Esophagus squamous epithelium (tissue), 4 donors: ENCODE data around the gene SNRPN.

Source experiments
- POLR2A ChIP-seq, 4 donors: fragments of 450-650 bp; IDR thresholded peaks; one replicate each; pipeline ENCODE4 v1.6.1; 2017; ENCODE audit warnings: antibody characterized with exemption in 4 of 4, mild to moderate bottlenecking in 4 of 4, moderate library complexity in 3 of 4
- TF ChIP-seq, protein P1 (sequence below), 6 experiments: fragments of 450-650 bp in 4 of 6; fragments of 200-600 bp in 2 of 6; sonication (generic) in 2 of 6; IDR thresholded peaks; one replicate each; pipeline ENCODE4 v1.5.1; 2016 to 2019; ENCODE audit warnings: antibody characterized with exemption in 6 of 6, mild to moderate bottlenecking in 4 of 6, moderate library complexity in 4 of 6

DNA sequence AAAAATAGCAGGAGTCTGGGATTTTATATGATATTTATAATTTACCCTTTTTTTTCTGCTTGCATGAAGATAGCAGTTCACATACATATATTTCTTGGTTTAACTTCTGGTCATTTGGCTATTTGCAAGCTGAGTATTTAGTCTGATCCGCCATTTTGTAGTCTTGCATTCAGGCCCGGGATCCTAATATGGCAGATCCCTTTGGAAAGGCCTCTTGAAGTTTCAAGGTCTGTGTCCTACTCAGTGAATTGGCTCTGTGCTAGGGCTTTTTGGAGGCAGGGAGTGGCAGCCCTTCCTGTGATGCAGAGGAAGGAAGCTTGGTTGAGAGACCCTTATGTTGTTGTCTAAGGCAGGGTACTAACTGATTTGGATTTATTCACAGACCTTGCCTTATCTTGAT lies 2.9 kb downstream of the SNRPN start:
- no peak for TF ChIP-seq POLR2A (IDR thresholded peaks at IDR 0.05)
- TF ChIP-seq, protein P1, sequence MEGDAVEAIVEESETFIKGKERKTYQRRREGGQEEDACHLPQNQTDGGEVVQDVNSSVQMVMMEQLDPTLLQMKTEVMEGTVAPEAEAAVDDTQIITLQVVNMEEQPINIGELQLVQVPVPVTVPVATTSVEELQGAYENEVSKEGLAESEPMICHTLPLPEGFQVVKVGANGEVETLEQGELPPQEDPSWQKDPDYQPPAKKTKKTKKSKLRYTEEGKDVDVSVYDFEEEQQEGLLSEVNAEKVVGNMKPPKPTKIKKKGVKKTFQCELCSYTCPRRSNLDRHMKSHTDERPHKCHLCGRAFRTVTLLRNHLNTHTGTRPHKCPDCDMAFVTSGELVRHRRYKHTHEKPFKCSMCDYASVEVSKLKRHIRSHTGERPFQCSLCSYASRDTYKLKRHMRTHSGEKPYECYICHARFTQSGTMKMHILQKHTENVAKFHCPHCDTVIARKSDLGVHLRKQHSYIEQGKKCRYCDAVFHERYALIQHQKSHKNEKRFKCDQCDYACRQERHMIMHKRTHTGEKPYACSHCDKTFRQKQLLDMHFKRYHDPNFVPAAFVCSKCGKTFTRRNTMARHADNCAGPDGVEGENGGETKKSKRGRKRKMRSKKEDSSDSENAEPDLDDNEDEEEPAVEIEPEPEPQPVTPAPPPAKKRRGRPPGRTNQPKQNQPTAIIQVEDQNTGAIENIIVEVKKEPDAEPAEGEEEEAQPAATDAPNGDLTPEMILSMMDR (IDR thresholded peaks at IDR 0.05), result no peak
